ENCODE measurements around the gene PLXDC2.

Gene PLXDC2

DNA sequence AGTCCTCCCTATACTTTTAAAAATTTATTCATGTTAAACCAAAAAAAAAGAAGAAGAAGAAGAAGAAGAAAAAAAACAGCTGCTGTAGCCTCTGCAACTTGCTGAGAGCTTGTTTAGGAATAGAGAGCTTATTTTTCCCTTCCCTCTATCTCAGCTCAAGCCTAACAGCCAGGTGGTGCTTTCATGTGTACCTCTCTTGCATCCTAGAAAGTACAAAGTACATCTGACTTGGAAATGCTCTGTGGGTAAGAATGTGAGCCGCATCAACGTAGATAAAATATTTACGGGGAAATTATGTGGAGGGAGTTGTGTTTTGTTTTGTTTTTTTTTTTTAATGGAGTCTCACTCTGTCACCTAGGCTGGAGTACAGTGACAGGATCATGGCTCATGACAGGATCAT lies 99.6 kb downstream of the PLXDC2 start:
- DNase-seq: no peak

- DNase-seq: no peak
Measured at GRCh38 chr10:19917751-19918478, 101.7 kb downstream of the PLXDC2 start.

DNA sequence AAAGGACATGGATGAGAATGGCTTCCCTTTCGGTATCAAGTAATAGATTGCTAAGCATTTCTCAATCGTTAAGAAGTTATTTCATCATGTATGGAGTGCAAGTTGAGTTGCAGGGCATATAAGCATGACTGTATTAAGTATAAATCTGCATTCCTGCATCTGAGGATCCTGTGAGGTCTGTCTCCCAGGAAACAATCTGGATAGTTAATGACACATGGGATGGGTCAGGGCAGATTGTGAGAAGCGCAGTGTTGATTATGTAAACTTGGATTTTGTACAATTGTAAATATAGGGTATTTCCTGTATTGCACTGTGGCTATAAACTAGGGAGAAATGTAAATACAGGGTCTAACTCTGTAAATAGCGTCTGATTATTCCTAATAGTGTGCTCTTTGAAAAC lies 102.6 kb downstream of the PLXDC2 start:
- DNase-seq: peak in 1 of 2 experiments; percentile 14

DNA sequence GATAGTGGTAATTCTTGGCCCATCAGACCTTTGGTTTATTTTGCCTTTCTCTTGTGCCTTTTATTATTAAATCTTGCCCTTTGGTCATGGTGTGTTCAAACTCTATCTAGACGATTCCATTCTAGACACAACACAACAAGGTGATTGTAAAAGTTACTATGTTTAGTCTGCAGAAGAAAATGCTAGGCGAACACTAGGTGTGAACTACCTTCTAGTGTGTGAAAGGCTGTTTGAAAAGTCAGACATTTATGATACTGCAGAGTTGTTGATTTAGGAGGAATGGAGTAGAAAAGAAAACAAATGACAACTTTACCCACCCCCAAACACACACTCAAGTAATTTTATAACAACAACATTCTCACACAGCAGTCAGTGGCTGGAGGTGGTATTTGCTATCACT lies 103.4 kb downstream of the PLXDC2 start:
- DNase-seq: no peak

GRCh38 chr10:19920075-19920726 lies 104.0 kb downstream of the PLXDC2 start:
- DNase-seq: no peak

GRCh38 chr10:19921300-19922140 lies 105.3 kb downstream of the PLXDC2 start:
- peak in 1 of 2 experiments; percentile 42 for DNase-seq

DNA sequence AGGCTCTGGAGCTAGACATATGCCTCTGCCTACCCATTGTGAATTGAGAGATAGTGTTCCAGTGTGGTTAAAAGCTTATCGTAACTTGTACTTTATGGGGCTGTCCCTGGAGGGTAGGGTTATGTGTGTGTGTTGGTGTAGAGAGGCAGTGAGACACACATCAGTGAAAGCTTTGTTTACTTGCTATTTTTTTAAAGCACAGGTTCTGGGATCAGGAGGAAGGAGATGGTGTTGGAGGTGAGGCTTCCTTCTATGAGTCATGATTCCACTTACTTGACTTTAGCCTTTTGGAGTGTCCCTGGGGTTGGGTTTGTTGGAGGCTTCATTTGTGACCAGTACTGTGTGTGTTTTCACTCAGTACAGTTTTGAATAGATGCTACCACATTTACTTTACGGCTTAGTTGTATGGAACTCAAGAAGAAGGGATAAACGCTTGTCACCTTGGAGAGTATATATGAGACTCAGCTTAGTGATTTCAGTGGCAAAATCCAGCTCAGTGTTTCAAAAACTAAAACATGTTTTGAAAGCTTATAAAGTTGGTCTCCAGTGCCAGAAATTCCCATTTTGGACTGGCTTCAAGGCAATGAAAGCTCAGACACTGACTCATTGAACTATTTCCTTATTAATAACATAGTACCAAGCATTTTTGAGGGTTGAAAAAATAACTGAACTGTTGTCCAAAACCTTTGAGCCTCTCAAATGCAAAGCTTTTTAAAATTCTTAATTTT lies 106.2 kb downstream of the PLXDC2 start:
- DNase-seq: peak; percentile 52 to 67

GRCh38 chr10:19925064-19925463 lies 108.8 kb downstream of the PLXDC2 start:
- DNase-seq: no peak

GRCh38 chr10:19928936-19929335 lies 112.7 kb downstream of the PLXDC2 start:
- no peak for DNase-seq

GRCh38 chr10:19929506-19930140 lies 113.4 kb downstream of the PLXDC2 start:
- peak; percentile 14 to 25 for DNase-seq

DNA sequence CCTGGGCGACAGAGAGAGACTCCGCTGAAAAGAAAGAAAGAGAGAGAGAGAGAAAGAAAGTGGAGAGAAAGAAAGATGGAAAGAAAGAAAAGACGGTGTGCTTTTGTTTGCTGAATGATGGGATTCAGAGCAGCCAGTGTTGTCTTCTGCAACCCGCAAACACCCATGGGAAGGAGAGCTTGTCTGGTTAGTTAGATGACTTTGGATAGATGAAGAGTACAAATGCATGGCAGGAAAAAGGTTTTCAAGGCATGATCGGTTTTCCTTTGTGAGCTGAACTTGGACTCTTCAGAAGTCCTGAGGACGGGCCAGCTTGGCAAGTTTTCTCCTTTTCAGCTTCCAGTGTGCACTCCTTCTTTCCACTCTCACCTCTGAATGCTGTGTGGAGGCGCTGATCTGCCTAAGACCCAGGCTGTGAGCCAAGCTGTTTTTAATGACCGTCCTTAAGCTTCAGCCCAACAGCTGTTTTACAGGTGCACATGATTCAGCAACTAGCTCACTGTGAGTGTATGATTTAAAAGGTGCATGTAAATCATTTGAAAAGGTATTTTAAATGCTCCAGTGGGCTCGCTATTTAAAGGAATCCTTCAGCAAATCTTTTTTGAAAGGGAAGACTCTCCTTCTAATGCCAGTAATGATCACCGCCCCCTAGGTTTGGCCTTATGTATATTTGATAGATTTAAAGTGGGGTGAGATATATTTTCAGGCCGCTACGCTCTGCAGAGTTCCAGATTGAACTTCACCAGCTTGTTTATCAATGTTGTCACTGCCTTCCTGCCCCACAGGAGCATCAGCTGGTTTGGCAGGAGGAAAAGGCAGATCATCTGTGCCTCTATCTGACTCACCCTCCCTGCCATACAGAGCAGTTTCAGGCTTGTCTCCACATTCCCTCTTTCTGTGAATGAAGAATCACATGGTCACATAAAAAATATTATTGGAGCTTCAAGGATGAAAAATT lies 115.0 kb downstream of the PLXDC2 start:
- DNase-seq: peak; percentile 72 to 73

DNA sequence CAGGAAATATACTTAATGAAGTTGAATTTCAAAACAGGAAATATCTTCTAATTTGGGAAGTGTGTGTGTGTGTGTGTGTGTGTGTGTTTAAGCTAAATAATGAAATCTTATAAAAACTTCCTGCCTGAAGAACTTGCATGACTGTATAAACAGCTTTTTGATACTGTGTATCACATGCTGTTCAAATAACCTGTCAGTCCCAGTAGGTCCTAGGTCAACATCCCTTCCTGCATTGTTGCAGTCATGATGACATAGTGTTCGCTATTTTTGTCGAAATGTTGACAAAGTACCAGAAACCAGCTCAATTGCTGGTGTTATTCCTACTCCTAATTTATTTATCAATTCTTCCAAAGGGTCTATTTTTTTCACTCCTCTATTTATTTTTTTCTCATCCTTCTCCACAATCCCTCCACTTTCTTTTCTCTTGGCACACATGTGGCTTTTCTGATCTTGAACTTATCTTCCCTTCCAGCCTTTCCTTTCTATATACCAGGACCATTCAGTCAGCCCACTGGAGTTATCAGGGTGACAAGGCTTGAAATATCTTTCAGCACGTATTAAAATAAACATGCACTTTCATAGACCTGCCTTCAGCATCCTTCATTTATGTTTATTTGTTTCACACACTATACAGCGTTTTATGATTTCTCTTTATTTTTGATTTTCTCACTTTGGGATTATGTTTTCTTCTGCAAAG lies 115.8 kb downstream of the PLXDC2 start:
- DNase-seq: no peak

- DNase-seq: no peak
Measured at GRCh38 chr10:19932806-19933371, 116.7 kb downstream of the PLXDC2 start.

DNA sequence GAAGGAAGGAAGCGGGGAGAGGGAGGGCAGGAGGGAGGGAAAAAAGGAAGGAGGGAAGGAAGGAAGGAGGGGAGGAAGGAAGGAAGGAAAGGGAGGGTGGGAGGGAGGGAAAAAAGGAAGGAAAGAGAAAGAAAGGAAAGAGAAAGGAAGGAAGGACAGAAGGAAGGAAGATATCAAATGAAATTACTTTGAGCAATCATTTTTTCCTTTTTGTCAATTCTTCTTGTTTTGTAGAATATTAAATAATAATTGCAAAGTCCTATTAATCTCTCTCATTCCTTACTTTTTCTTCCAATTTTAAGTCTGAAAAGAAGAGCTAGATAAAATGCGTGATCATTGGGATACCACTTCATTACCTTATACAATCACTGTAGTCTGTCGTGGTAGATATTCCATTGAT lies 117.5 kb downstream of the PLXDC2 start:
- DNase-seq: no peak

GRCh38 chr10:19935176-19935575 lies 118.9 kb downstream of the PLXDC2 start:
- peak; percentile 10 to 70 for DNase-seq

DNA sequence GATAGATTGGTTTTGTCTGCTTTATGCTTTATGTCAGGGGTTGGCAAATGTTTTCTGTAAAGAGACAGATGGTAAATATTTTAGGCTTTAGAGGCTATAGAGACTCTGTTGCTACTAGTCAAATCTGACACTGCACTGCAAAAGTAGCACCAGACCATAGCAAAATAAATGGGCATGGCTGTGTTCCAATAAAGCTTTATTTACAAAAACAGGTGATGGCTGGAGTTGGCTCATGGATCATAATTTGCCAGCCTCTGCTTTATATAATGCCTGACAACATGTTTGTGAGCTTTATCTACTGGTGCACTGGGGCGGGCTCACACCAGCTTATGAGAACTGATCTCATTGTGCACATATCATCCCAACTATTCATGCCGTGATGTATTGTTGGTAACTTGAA lies 120.1 kb downstream of the PLXDC2 start:
- peak in 1 of 2 experiments; percentile 59 for DNase-seq

DNA sequence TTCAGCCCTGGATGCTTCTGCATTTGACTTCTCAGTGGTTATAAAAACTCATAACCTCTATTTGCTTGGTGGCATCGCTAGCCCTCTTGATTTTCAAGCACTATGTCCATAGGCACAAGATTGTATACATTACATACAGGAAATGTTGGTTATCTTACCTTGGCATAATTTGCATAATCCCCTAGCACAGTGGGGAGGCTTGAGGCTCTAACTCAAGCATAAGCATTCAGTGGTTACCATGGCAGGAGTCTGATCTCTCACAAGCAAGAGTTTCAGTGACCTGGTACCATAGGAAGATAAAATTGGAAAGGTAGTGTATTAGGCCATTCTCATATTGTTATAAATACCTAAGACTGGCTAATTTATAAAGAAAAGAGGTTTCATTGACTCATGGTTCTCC lies 121.8 kb downstream of the PLXDC2 start:
- DNase-seq: no peak

- DNase-seq: no peak
Measured at GRCh38 chr10:19941206-19941880, 125.1 kb downstream of the PLXDC2 start.

GRCh38 chr10:19944911-19945663 lies 128.9 kb downstream of the PLXDC2 start:
- DNase-seq: peak; percentile 76 to 92
